ENCODE results near the gene ADA.

GRCh38 chr20:44637522-44638372, 13.8 kb downstream of the ADA start:
- TF ChIP-seq PATZ1 (CRISPR knock-in tag; IDR thresholded peaks at IDR 0.05; ENCODE audit: borderline replicate concordance) (no peak), ZNF565 (CRISPR knock-in tag; conservative IDR thresholded peaks at IDR 0.05; ENCODE audit: low read depth) (no peak), ZC3H10 (CRISPR knock-in tag; IDR thresholded peaks at IDR 0.05) (no peak), CREB5 (CRISPR knock-in tag; IDR thresholded peaks at IDR 0.05; ENCODE audit: low read depth) (no peak), ESRRG (CRISPR knock-in tag; IDR thresholded peaks at IDR 0.05) (no peak), TCF4 (CRISPR knock-in tag; IDR thresholded peaks at IDR 0.05; ENCODE audit: borderline replicate concordance) (no peak), ZNF70 (CRISPR knock-in tag; IDR thresholded peaks at IDR 0.05) (no peak), TOX (CRISPR knock-in tag; IDR thresholded peaks at IDR 0.05; ENCODE audit: borderline replicate concordance) (no peak), CSDC2 (CRISPR knock-in tag; IDR thresholded peaks at IDR 0.05) (no peak), RARB (CRISPR knock-in tag; IDR thresholded peaks at IDR 0.05) (no peak), ZFP30 (CRISPR knock-in tag; IDR thresholded peaks at IDR 0.05) (no peak), CSRNP3 (CRISPR knock-in tag; IDR thresholded peaks at IDR 0.05) (no peak)

Data from SK-N-SH treated with all-trans-retinoic acid at 6 μM for 48 hours (cell line).